Skin epidermis (tissue), 12 donors: ENCODE results near the gene GSE1.
A peak's percentile ranks its signal among the peaks of the same experiment; 100 is the strongest.

Experiments
- H3K27ac ChIP-seq, 21 experiments: fragments of 200-600 bp; sonication (generic) in 11 of 21; one replicate each; pipeline ENCODE4 v1.5.0; 2020; ENCODE audit warnings: mild to moderate bottlenecking in 3 of 21, inconsistent platforms in 2 of 21, moderate library complexity in 2 of 21
- H3K4me3 ChIP-seq, 7 experiments: fragments of 200-600 bp; sonication (generic) in 2 of 7; one replicate each; pipeline ENCODE4 v1.5.0; 2020; ENCODE audit warnings: inconsistent platforms in 2 of 7, mild to moderate bottlenecking in 2 of 7, moderate library complexity in 1 of 7

The GSE1 gene

GRCh38 chr16:85612801-85613603 lies at the start of gene GSE1:
GSE1 (plus strand) TSS chr16:85613322; CDS start chr16:85613392, 70 bp downstream.
- Histone ChIP-seq H3K4me3 (peak within 1 kb of the TSS; percentile 22 to 71 (median 59)), H3K27ac (peak within 1 kb of the TSS; percentile 12 to 93 (median 80))

- Histone ChIP-seq H3K4me3 (no peak overlapping the region), H3K27ac (peak overlapping the region in 7 of 21 experiments; percentile 25 to 60 (median 49))
Measured at GRCh38 chr16:85563515-85564276, 49.4 kb upstream of the GSE1 start.

- H3K4me3 ChIP-seq, result no peak overlapping the region
- H3K27ac ChIP-seq, result peak overlapping the region in 3 of 21 experiments; percentile 45 to 50 (median 49)
Measured at GRCh38 chr16:85564277-85565051, 48.7 kb upstream of the GSE1 start.

DNA sequence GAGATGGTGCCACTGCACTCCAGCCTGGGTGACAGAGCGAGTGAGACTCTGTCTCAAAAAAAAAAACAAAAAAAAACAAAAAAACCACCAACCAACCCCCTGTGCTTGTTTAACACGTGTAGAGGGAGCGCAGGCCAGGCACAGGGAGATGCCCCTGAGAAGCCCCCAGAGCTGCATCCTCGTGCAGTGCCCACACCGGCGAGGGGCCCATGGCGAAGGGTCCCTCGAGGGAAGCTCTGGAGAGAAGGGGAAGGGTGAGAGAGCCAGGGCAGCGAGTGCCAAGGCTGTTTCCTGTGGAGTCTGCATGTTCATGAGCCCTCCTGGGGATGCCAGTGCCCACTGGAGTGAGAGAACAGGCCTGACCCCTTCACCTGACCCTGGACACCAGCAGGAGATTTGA lies 47.8 kb upstream of the GSE1 start:
- Histone ChIP-seq H3K4me3 (no peak overlapping the region), H3K27ac (peak overlapping the region in 1 of 21 experiments; percentile 7)

GRCh38 chr16:85565801-85566526 lies 47.2 kb upstream of the GSE1 start:
- H3K4me3 ChIP-seq, result no peak overlapping the region
- peak overlapping the region in 1 of 21 experiments; percentile 7 for H3K27ac ChIP-seq

GRCh38 chr16:85566561-85567100 lies 46.5 kb upstream of the GSE1 start:
- H3K4me3 ChIP-seq, result no peak overlapping the region
- no peak overlapping the region for H3K27ac ChIP-seq

DNA sequence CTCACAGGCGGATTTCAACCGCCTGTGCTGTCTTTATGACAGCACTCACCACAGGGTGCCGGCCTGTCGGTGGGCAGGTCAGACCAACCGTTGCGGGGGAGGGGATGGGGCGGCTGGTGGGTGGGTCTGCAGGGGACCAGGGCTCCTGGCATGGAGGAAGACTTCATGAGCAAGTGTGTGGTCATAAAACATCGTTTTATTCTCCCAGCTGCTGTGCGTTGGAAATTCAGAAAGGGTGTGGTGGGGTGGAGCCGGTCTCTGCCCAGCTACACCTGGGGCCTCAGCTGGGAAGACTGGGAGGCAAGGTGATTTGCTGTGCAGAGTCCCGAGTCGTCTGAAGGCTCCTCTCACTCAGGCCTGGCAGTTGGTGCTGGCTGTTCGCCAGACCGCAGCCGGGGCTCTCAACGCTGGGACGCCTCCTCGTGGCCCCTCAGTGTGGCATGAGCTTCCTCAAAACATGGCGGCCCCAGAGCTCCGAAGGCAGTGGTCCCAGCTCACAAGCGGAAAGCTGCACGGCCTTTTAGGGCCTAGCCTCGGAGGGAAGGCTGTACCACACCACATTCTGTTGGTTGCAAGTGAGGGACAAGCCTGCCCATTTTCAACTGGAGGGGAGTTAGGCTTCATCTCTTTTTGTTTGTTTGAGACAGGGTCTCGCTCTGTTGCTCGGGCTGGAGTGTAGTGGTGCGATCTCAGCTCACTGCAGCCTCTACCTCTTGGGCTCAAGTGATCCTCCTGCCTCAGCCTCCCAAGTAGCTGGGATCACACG lies 45.8 kb upstream of the GSE1 start:
- Histone ChIP-seq H3K27ac (peak overlapping the region in 1 of 21 experiments; percentile 59), H3K4me3 (no peak overlapping the region)

- Histone ChIP-seq H3K27ac (peak overlapping the region in 6 of 21 experiments; percentile 26 to 65 (median 50)), H3K4me3 (no peak overlapping the region)
Measured at GRCh38 chr16:85567935-85568334, 45.2 kb upstream of the GSE1 start.

DNA sequence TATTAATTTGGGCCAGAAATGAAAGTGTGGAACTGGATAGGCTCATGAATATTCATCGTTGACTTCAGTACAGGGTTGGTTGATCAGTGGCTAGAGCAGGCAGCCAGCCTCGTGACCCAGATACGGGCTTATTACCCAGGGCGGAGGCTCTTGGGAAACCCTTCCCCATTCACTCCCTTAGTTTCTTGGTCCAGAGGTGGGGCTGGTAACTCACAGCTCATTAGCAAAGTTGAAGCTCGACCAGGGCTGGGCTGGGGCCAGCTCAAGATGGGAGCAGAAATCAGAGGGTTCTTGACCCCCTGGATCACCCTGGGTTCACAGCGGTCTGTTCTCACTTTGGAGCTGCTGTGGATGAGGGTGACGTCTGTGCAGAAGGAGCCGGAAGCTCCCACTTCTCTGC lies 44.6 kb upstream of the GSE1 start:
- no peak overlapping the region for H3K4me3 ChIP-seq
- H3K27ac ChIP-seq, result peak overlapping the region in 7 of 21 experiments; percentile 23 to 80 (median 47)

GRCh38 chr16:85569039-85569614 lies 44.0 kb upstream of the GSE1 start:
- Histone ChIP-seq H3K27ac (peak overlapping the region in 9 of 21 experiments; percentile 5 to 80 (median 41)), H3K4me3 (no peak overlapping the region)

GRCh38 chr16:85569615-85570212 lies 43.4 kb upstream of the GSE1 start:
- no peak overlapping the region for H3K4me3 ChIP-seq
- H3K27ac ChIP-seq, result peak overlapping the region in 15 of 21 experiments; percentile 4 to 80 (median 40)

DNA sequence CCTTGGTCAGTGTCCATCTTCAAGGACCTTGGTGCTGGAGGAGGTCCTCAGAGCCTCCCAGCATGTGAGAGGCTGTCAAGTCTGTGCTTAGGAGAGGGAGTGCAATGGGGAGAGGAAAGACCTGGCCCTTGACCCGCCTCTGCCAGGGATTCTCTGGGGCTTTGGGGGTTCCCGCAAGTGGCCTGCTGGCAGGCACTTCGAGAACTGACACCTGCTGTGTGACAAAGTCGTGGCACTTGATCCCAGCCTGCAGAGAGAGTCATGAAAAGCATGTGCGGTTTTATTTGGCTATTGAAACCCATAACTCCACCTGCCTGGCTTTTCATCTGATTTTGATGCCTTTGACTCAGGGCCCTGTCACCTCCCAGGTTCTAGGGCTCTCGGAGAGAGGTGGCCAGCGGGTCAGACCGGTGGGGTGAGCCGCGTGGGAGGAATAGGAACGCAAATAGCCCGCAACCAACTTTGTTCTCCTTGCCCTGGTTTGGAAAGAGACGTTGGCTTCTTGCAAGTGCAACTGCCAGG lies 42.8 kb upstream of the GSE1 start:
- peak overlapping the region in 15 of 21 experiments; percentile 4 to 80 (median 40) for H3K27ac ChIP-seq
- H3K4me3 ChIP-seq, result no peak overlapping the region

DNA sequence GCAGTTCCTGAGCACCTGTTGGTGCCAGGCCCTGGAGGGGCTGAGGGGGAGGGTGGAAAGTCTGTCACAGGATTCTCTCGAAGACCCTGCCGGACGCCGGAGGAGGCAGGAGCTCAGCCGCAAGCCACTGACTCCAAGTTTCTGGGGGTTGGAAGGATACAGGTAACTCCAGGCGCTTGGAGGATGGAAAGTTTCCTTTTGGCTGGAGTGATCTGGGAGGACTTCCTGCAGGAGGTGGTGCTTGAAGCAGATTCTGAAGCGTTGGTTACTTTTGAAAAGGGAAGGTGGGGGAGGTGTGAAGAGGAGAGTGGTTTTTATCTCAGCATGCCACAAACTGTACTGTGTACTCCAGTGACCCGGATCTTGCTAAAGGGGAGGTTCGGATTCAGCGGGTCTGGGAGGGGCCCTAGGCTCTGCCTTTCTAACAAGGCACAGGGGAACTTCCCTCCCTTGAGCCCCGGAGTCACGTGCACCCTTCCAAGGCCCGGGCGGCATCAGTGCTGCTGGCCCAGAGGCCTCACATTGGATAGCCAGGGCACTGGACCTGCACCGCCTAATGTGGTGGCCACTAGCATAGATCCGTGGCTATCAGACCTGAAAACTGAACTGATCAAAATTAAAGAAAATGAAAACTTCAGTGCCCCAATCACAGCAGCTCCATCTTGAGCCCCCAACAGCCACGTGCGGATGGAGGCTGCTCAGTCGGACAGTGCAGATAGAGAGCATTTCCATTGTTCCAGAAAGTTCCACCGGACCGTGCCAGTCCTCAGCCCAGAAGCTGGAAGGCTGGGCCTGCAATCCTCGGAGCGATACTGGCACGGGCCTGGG lies 42.2 kb upstream of the GSE1 start:
- peak overlapping the region in 12 of 21 experiments; percentile 10 to 80 (median 37) for H3K27ac ChIP-seq
- no peak overlapping the region for H3K4me3 ChIP-seq

- peak overlapping the region in 8 of 21 experiments; percentile 6 to 80 (median 31) for H3K27ac ChIP-seq
Measured at GRCh38 chr16:85571563-85571812, 41.6 kb upstream of the GSE1 start.

GRCh38 chr16:85571813-85572619 lies 41.1 kb upstream of the GSE1 start:
- H3K27ac ChIP-seq, result peak overlapping the region in 8 of 21 experiments; percentile 6 to 80 (median 31)
- no peak overlapping the region for H3K4me3 ChIP-seq

More at GRCh38 chr16:85571563-85571812, 41.6 kb upstream of the GSE1 start:
- H3K4me3 ChIP-seq, result no peak overlapping the region
